Esophagus squamous epithelium (tissue), 5 donors: Measurements from ENCODE around the gene WHAMM. TPM values are rescaled to one million over a fixed set of nuclear protein-coding genes. Genes with fewer than 3 reads are reported as not detected.

Experiments
- DNase-seq: peaks from one replicate; lab custom pipeline; 2025; lab: John Stamatoyannopoulos, UW
- H3K27ac ChIP-seq, 4 donors: fragments of 200-600 bp; sonication (generic); one replicate each; pipeline ENCODE4 v1.5.1; 2016 to 2019; ENCODE audit warnings: mild to moderate bottlenecking in 1 of 4
- H3K27me3 ChIP-seq, 4 donors: fragments of 200-600 bp; sonication (generic); 1 replicate in 3 of 4; 2 replicates in 1 of 4; pipeline versions ENCODE4 v1.5.1 to v1.6.0; 2017 to 2021; ENCODE audit warnings: antibody characterized with exemption in 1 of 4
- H3K36me3 ChIP-seq, 3 donors: fragments of 200-600 bp; sonication (generic); one replicate each; pipeline ENCODE4 v1.5.1; 2016 to 2019
- H3K4me1 ChIP-seq, 3 donors: fragments of 200-600 bp; sonication (generic); one replicate each; pipeline ENCODE4 v1.5.1; 2017 to 2019
- H3K4me3 ChIP-seq, 4 donors: fragments of 200-600 bp; sonication (generic); 1 replicate in 3 of 4; 2 replicates in 1 of 4; pipeline ENCODE4 v1.5.1; 2016 to 2019; ENCODE audit warnings: mild to moderate bottlenecking in 2 of 4, moderate library complexity in 1 of 4
- H3K9me3 ChIP-seq, 3 donors: fragments of 200-600 bp; sonication (generic); one replicate each; pipeline ENCODE4 v1.5.1; 2016 to 2019
- CTCF ChIP-seq, 6 experiments: fragments of 450-650 bp in 4 of 6; fragments of 200-600 bp in 2 of 6; sonication (generic) in 2 of 6; IDR thresholded peaks; one replicate each; pipeline ENCODE4 v1.5.1; 2016 to 2019; ENCODE audit warnings: antibody characterized with exemption in 6 of 6, mild to moderate bottlenecking in 4 of 6, moderate library complexity in 4 of 6
- POLR2A ChIP-seq, 4 donors: fragments of 450-650 bp; IDR thresholded peaks; one replicate each; pipeline ENCODE4 v1.6.1; 2017; ENCODE audit warnings: antibody characterized with exemption in 4 of 4, mild to moderate bottlenecking in 4 of 4, moderate library complexity in 3 of 4
- WGBS, 2 donors: methylation state at CpG; one replicate each; pipeline ENCODE4 v1.1.5; 2018; 5-methylcytosine and 5-hydroxymethylcytosine counted together
- intact Hi-C: fragments of 100-400 bp; cut with DNase I; formaldehyde crosslinking; loops from one replicate; pipeline ENCODE4 v1.15.0; 2022
- total RNA-seq, 4 donors: library from RNA; depleted of rRNA; stranded (reverse); fragments of >200 nt; gene quantifications; one replicate each; pipeline ENCODE4 v1.1.0, GENCODE V29; 2016
- donor health status: DM: yes; HTN: yes; CAD: no.

Gene WHAMM
- total RNA-seq, 4 donors from 2014 or later, result 5.3 to 8.8 (median 6.1) TPM

GRCh38 chr15:82851981-82852511 lies 42.6 kb downstream of the WHAMM start:
- Histone ChIP-seq H3K27ac (no peak overlapping the region), H3K4me1 (peaks cover 0 to 22% (median 7%) of the 10 kb centered on the region in 3 donors), H3K4me3 (no peak overlapping the region), H3K36me3 (peaks cover 0 to 16% (median 0%) of the 10 kb centered on the region in 3 donors), H3K9me3 (no peaks in the 10 kb centered on the region), H3K27me3 (no peaks in the 10 kb centered on the region)
- DNase-seq, result no peak
- TF ChIP-seq CTCF (IDR thresholded peaks at IDR 0.05) (no peak), POLR2A (IDR thresholded peaks at IDR 0.05) (no peak)
- WGBS, 2 donors, result 62 to 69% methylated on average over 8 to 9 of the region's 9 CpGs
- intact Hi-C loops, result loop anchor here (5.0 kb wide), 1 partner anchor 150 kb away; no protein-coding TSS in a partner anchor

- DNase-seq, result no peak
- peaks cover 0 to 22% (median 7%) of the 10 kb centered on the region in 3 donors for H3K4me1 ChIP-seq
- H3K36me3 ChIP-seq, result peaks cover 0 to 16% (median 0%) of the 10 kb centered on the region in 3 donors
- no peak for TF ChIP-seq CTCF (IDR thresholded peaks at IDR 0.05)
- no peak for TF ChIP-seq POLR2A (IDR thresholded peaks at IDR 0.05)
- no peak overlapping the region for H3K27ac ChIP-seq
- intact Hi-C loops, result loop anchor here (5.0 kb wide), 1 partner anchor 149 kb away; no protein-coding TSS in a partner anchor
- H3K4me3 ChIP-seq, result no peak overlapping the region
- H3K27me3 ChIP-seq, result no peaks in the 10 kb centered on the region
- 40 to 52% methylated on average over 3 to 7 of the region's 16 CpGs for WGBS, 2 donors
- H3K9me3 ChIP-seq, result no peaks in the 10 kb centered on the region
Measured at GRCh38 chr15:82852941-82853561, 43.6 kb downstream of the WHAMM start.

GRCh38 chr15:82854554-82854953 lies 45.1 kb downstream of the WHAMM start:
- Histone ChIP-seq H3K4me1 (peaks cover 0 to 15% (median 5%) of the 10 kb centered on the region in 3 donors), H3K36me3 (peaks cover 0 to 16% (median 0%) of the 10 kb centered on the region in 3 donors), H3K27ac (no peak overlapping the region), H3K9me3 (no peaks in the 10 kb centered on the region), H3K4me3 (no peak overlapping the region), H3K27me3 (no peaks in the 10 kb centered on the region)
- DNase-seq, result no peak
- intact Hi-C loops, result loop anchor here (5.0 kb wide), 1 partner anchor 148 kb away; no protein-coding TSS in a partner anchor
- no peak for TF ChIP-seq CTCF (IDR thresholded peaks at IDR 0.05)
- TF ChIP-seq POLR2A (IDR thresholded peaks at IDR 0.05), result no peak
- WGBS, 2 donors, result 88 to 96% methylated on average over 1 to 5 of the region's 21 CpGs

GRCh38 chr15:82855286-82856100 lies 46.1 kb downstream of the WHAMM start:
- Histone ChIP-seq H3K27me3 (no peaks in the 10 kb centered on the region), H3K4me1 (peaks cover 0 to 6% (median 0%) of the 10 kb centered on the region in 3 donors), H3K9me3 (no peaks in the 10 kb centered on the region), H3K4me3 (no peak overlapping the region), H3K27ac (no peak overlapping the region), H3K36me3 (peaks cover 0 to 16% (median 0%) of the 10 kb centered on the region in 3 donors)
- WGBS, 2 donors, result 80 to 82% methylated on average over 17 of the region's 17 CpGs
- TF ChIP-seq CTCF (IDR thresholded peaks at IDR 0.05) (no peak), POLR2A (IDR thresholded peaks at IDR 0.05) (no peak)
- intact Hi-C loops, result no loop called here
- DNase-seq, result no peak
